ENCODE data around the gene DKK3. TPM values are rescaled to one million over a fixed set of nuclear protein-coding genes. Genes with fewer than 3 reads are reported as not detected.
A peak's percentile ranks its signal among the peaks of the same experiment; 100 is the strongest.

DKK3 gene
- polyA plus RNA-seq, 3 donors: not detected

GRCh38 chr11:11980200-11980599 is 28.2 kb downstream of the DKK3 start:
- Mint-ChIP-seq H3K4me1 (peaks cover 7% of the 10 kb centered on the region), H3K4me3 (no peak overlapping the region), H3K27ac (no peak overlapping the region), H3K9me3 (peaks cover 0 to 11% (median 3%) of the 10 kb centered on the region in 7 donors), H3K27me3 (ENCODE audit: low read depth in 3 of 3) (peaks cover 0 to 5% (median 1%) of the 10 kb centered on the region in 3 donors), H3K36me3 (no peaks in the 10 kb centered on the region)
- intact Hi-C loops (cut with micrococcal nuclease): no loop called here
- H3K79me2 ChIP-seq (ENCODE audit: insufficient read depth, low read length): no peaks in the 10 kb centered on the region
- TF ChIP-seq CTCF (IDR thresholded peaks at IDR 0.05): no peak
- H3K4me2 ChIP-seq (replicated peaks; ENCODE audit: extremely low read depth, low read length, poor library complexity, severe bottlenecking): no peak overlapping the region
- H2AFZ ChIP-seq (ENCODE audit: insufficient read depth, low read depth, low read length, poor library complexity, severe bottlenecking): no peak overlapping the region
- DNase-seq: no peak
- no peaks in the 10 kb centered on the region for H4K20me1 ChIP-seq (ENCODE audit: insufficient read depth, low read length)
- H3K27me3 ChIP-seq (ENCODE audit: control insufficient read depth in 2 of 2, insufficient read depth in 2 of 2, low read length in 2 of 2): no peaks in the 10 kb centered on the region
- peaks cover 0 to 7% of the 10 kb centered on the region in 2 donors for H3K9me3 ChIP-seq (replicated peaks in 1 of 2; ENCODE audit: control insufficient read depth in 1 of 2, insufficient read depth in 1 of 2, low read length in 2 of 2)
- H3K9ac ChIP-seq (ENCODE audit: insufficient read depth, low read length, poor library complexity, severe bottlenecking): no peak overlapping the region
- no peaks in the 10 kb centered on the region for H3K4me1 ChIP-seq (ENCODE audit: control insufficient read depth in 1 of 2, insufficient read depth in 2 of 2, low read length in 2 of 2)
- 100% methylated on average over 1 of the region's 2 CpGs for WGBS (ENCODE audit: insufficient coverage)
- no peaks in the 10 kb centered on the region for H3K36me3 ChIP-seq (replicated peaks in 1 of 2; ENCODE audit: control insufficient read depth in 1 of 2, insufficient read depth in 2 of 2, low read length in 2 of 2)
- no peak overlapping the region for H3K4me3 ChIP-seq (replicated peaks in 1 of 3; ENCODE audit: low read depth in 2 of 3, low read length in 3 of 3)
- no peak overlapping the region for H3K27ac ChIP-seq (ENCODE audit: low read depth in 1 of 2, low read length in 2 of 2)

GRCh38 chr11:11979488-11980117 is 28.8 kb downstream of the DKK3 start:
- no peaks in the 10 kb centered on the region for H3K4me1 ChIP-seq (ENCODE audit: control insufficient read depth in 1 of 2, insufficient read depth in 2 of 2, low read length in 2 of 2)
- no peaks in the 10 kb centered on the region for H3K79me2 ChIP-seq (ENCODE audit: insufficient read depth, low read length)
- peak overlapping the region in 1 of 7 donors; percentile 60 for H3K27ac Mint-ChIP-seq
- H3K4me2 ChIP-seq (replicated peaks; ENCODE audit: extremely low read depth, low read length, poor library complexity, severe bottlenecking): no peak overlapping the region
- no peak overlapping the region for H3K9ac ChIP-seq (ENCODE audit: insufficient read depth, low read length, poor library complexity, severe bottlenecking)
- no peak for TF ChIP-seq CTCF (IDR thresholded peaks at IDR 0.05)
- H3K4me3 ChIP-seq (replicated peaks in 1 of 3; ENCODE audit: low read depth in 2 of 3, low read length in 3 of 3): no peak overlapping the region
- peaks cover 0 to 11% (median 3%) of the 10 kb centered on the region in 7 donors for H3K9me3 Mint-ChIP-seq
- H4K20me1 ChIP-seq (ENCODE audit: insufficient read depth, low read length): no peaks in the 10 kb centered on the region
- no peak overlapping the region for H3K4me3 Mint-ChIP-seq
- peaks cover 5% of the 10 kb centered on the region for H3K4me1 Mint-ChIP-seq
- 77% methylated on average over 2 of the region's 8 CpGs for WGBS (ENCODE audit: insufficient coverage)
- H3K36me3 ChIP-seq (replicated peaks in 1 of 2; ENCODE audit: control insufficient read depth in 1 of 2, insufficient read depth in 2 of 2, low read length in 2 of 2): no peaks in the 10 kb centered on the region
- no peaks in the 10 kb centered on the region for H3K36me3 Mint-ChIP-seq
- intact Hi-C loops (cut with micrococcal nuclease): no loop called here
- no peak overlapping the region for H2AFZ ChIP-seq (ENCODE audit: insufficient read depth, low read depth, low read length, poor library complexity, severe bottlenecking)
- peaks cover 0 to 7% of the 10 kb centered on the region in 2 donors for H3K9me3 ChIP-seq (replicated peaks in 1 of 2; ENCODE audit: control insufficient read depth in 1 of 2, insufficient read depth in 1 of 2, low read length in 2 of 2)
- H3K27me3 ChIP-seq (ENCODE audit: control insufficient read depth in 2 of 2, insufficient read depth in 2 of 2, low read length in 2 of 2): no peaks in the 10 kb centered on the region
- no peak overlapping the region for H3K27ac ChIP-seq (ENCODE audit: low read depth in 1 of 2, low read length in 2 of 2)
- peaks cover 0 to 5% (median 1%) of the 10 kb centered on the region in 3 donors for H3K27me3 Mint-ChIP-seq (ENCODE audit: low read depth in 3 of 3)
- no peak for DNase-seq
